Measurements from ENCODE around the gene CABP1. TPM values are rescaled to one million over a fixed set of nuclear protein-coding genes. Genes with fewer than 3 reads are reported as not detected.
A peak's percentile ranks its signal among the peaks of the same experiment; 100 is the strongest.

The CABP1 gene
- total RNA-seq, 3 donors from 2014 or later: 0.80 to 2.3 TPM; not detected in 1

GRCh38 chr12:120703311-120703942 is 63.0 kb downstream of the CABP1 start:
- Histone ChIP-seq H3K36me3 (no peaks in the 10 kb centered on the region), H3K9me3 (no peaks in the 10 kb centered on the region), H3K4me3 (no peak overlapping the region), H3K4me1 (no peaks in the 10 kb centered on the region), H3K27me3 (no peaks in the 10 kb centered on the region), H3K27ac (peak overlapping the region in 1 of 2 donors; percentile 11)
- intact Hi-C loops (cut with DNase I; ENCODE audit: low total_unique reads): no loop called here
- no peak for TF ChIP-seq CTCF (IDR thresholded peaks at IDR 0.05)
- no peak for TF ChIP-seq POLR2A (IDR thresholded peaks at IDR 0.05)
- no peak for TF ChIP-seq POLR2AphosphoS5 (IDR thresholded peaks at IDR 0.05)
- DNase-seq (ENCODE audit: low spot score in 2 of 2): no peak

GRCh38 chr12:120705618-120706017 is 65.2 kb downstream of the CABP1 start:
- Histone ChIP-seq H3K4me1 (no peaks in the 10 kb centered on the region), H3K27ac (no peak overlapping the region), H3K4me3 (no peak overlapping the region), H3K27me3 (no peaks in the 10 kb centered on the region), H3K36me3 (no peaks in the 10 kb centered on the region), H3K9me3 (no peaks in the 10 kb centered on the region)
- TF ChIP-seq POLR2AphosphoS5 (IDR thresholded peaks at IDR 0.05) (no peak), POLR2A (IDR thresholded peaks at IDR 0.05) (no peak), CTCF (IDR thresholded peaks at IDR 0.05) (no peak)
- no peak for DNase-seq (ENCODE audit: low spot score in 2 of 2)
- intact Hi-C loops (cut with DNase I; ENCODE audit: low total_unique reads): no loop called here

GRCh38 chr12:120706029-120706428 is 65.6 kb downstream of the CABP1 start:
- no peaks in the 10 kb centered on the region for H3K4me1 ChIP-seq
- no peak for DNase-seq (ENCODE audit: low spot score in 2 of 2)
- H3K9me3 ChIP-seq: no peaks in the 10 kb centered on the region
- H3K36me3 ChIP-seq: no peaks in the 10 kb centered on the region
- no peak overlapping the region for H3K27ac ChIP-seq
- no peak overlapping the region for H3K4me3 ChIP-seq
- no peaks in the 10 kb centered on the region for H3K27me3 ChIP-seq
- intact Hi-C loops (cut with DNase I; ENCODE audit: low total_unique reads): no loop called here
- TF ChIP-seq POLR2AphosphoS5 (IDR thresholded peaks at IDR 0.05) (no peak), POLR2A (IDR thresholded peaks at IDR 0.05) (no peak), CTCF (IDR thresholded peaks at IDR 0.05) (no peak)

- Histone ChIP-seq H3K4me1 (peaks cover 0 to 3% of the 10 kb centered on the region in 2 donors), H3K27ac (no peak overlapping the region), H3K9me3 (no peaks in the 10 kb centered on the region), H3K4me3 (no peak overlapping the region), H3K27me3 (no peaks in the 10 kb centered on the region), H3K36me3 (no peaks in the 10 kb centered on the region)
- TF ChIP-seq CTCF (IDR thresholded peaks at IDR 0.05) (no peak), POLR2AphosphoS5 (IDR thresholded peaks at IDR 0.05) (no peak), POLR2A (IDR thresholded peaks at IDR 0.05) (no peak)
- intact Hi-C loops (cut with DNase I; ENCODE audit: low total_unique reads): no loop called here
- no peak for DNase-seq (ENCODE audit: low spot score in 2 of 2)
These were observed 68.2 kb downstream of the CABP1 start for GRCh38 chr12:120708651-120709050.

- DNase-seq (ENCODE audit: low spot score in 2 of 2): peak in 1 of 2 donors; percentile 37
- no peaks in the 10 kb centered on the region for H3K27me3 ChIP-seq
- no peaks in the 10 kb centered on the region for H3K36me3 ChIP-seq
- peak within 1 kb of the TSS; percentile 73 to 87 (median 83) for H3K4me3 ChIP-seq
- peaks cover 0 to 3% of the 10 kb centered on the region in 2 donors for H3K4me1 ChIP-seq
- H3K27ac ChIP-seq: peak within 1 kb of the TSS; percentile 85 to 92
- TF ChIP-seq CTCF (IDR thresholded peaks at IDR 0.05) (no peak), POLR2AphosphoS5 (IDR thresholded peaks at IDR 0.05) (peak; percentile 52 to 74 (median 64)), POLR2A (IDR thresholded peaks at IDR 0.05) (no peak)
- no peaks in the 10 kb centered on the region for H3K9me3 ChIP-seq
- intact Hi-C loops (cut with DNase I; ENCODE audit: low total_unique reads): no loop called here
These were observed 69.8 kb downstream of the CABP1 start, which contains the start of gene UNC119B for GRCh38 chr12:120710031-120710804. Gene UNC119B, plus strand, starts transcription at chr12:120710458. Its CDS starts 17 bp downstream, at chr12:120710475.
